ENCODE results near the gene SRPK3. TPM values are rescaled to one million over a fixed set of nuclear protein-coding genes. Genes with fewer than 3 reads are reported as not detected.
A peak's percentile ranks its signal among the peaks of the same experiment; 100 is the strongest.

Gene SRPK3
- total RNA-seq, 1 donor from 2014 or later = 52.8 TPM

- Histone ChIP-seq H3K36me3 (no peaks in the 10 kb centered on the region), H3K27ac (replicated peaks) (no peak overlapping the region), H3K4me1 (peaks cover 27% of the 10 kb centered on the region), H3K4me3 (no peak overlapping the region), H3K9me3 (replicated peaks) (no peaks in the 10 kb centered on the region), H3K27me3 (ENCODE audit: low read depth) (no peaks in the 10 kb centered on the region)
- no peak for TF ChIP-seq CTCF (IDR thresholded peaks at IDR 0.05; ENCODE audit: borderline replicate concordance)
- intact Hi-C loops (cut with micrococcal nuclease) = no loop called here
- no peak for DNase-seq
Observed at GRCh38 chrX:153778181-153778580, 2.7 kb upstream of the SRPK3 start.

- Histone ChIP-seq H3K36me3 (no peaks in the 10 kb centered on the region), H3K4me3 (no peak overlapping the region), H3K4me1 (peaks cover 27% of the 10 kb centered on the region), H3K27me3 (ENCODE audit: low read depth) (no peaks in the 10 kb centered on the region), H3K9me3 (replicated peaks) (no peaks in the 10 kb centered on the region), H3K27ac (replicated peaks) (no peak overlapping the region)
- DNase-seq = no peak
- no peak for TF ChIP-seq CTCF (IDR thresholded peaks at IDR 0.05; ENCODE audit: borderline replicate concordance)
- intact Hi-C loops (cut with micrococcal nuclease) = no loop called here
Observed at GRCh38 chrX:153778684-153779101, 2.1 kb upstream of the SRPK3 start.

- Histone ChIP-seq H3K27ac (replicated peaks) (peak overlapping the region; percentile 85), H3K4me1 (peaks cover 27% of the 10 kb centered on the region), H3K4me3 (peak overlapping the region; percentile 59), H3K27me3 (ENCODE audit: low read depth) (no peaks in the 10 kb centered on the region), H3K36me3 (peaks cover under 1% of the 10 kb centered on the region), H3K9me3 (replicated peaks) (no peaks in the 10 kb centered on the region)
- intact Hi-C loops (cut with micrococcal nuclease) = no loop called here
- DNase-seq = no peak
- TF ChIP-seq CTCF (IDR thresholded peaks at IDR 0.05; ENCODE audit: borderline replicate concordance) = no peak
Observed at GRCh38 chrX:153779891-153780677, 757 bp upstream of the SRPK3 start.

GRCh38 chrX:153781428-153782047, 697 bp downstream of the SRPK3 start:
- H3K4me3 ChIP-seq = peak overlapping the region; percentile 59
- peak; percentile 32 for DNase-seq

GRCh38 chrX:153782313-153782712, 1.5 kb downstream of the SRPK3 start:
- Histone ChIP-seq H3K4me3 (peak overlapping the region; percentile 59), H3K27me3 (ENCODE audit: low read depth) (no peaks in the 10 kb centered on the region), H3K27ac (replicated peaks) (peak overlapping the region; percentile 85), H3K4me1 (peaks cover 27% of the 10 kb centered on the region), H3K36me3 (peaks cover 20% of the 10 kb centered on the region), H3K9me3 (replicated peaks) (no peaks in the 10 kb centered on the region)
- TF ChIP-seq CTCF (IDR thresholded peaks at IDR 0.05; ENCODE audit: borderline replicate concordance) = no peak
- DNase-seq = no peak
- intact Hi-C loops (cut with micrococcal nuclease) = no loop called here

More at GRCh38 chrX:153781428-153782047, 697 bp downstream of the SRPK3 start:
- Histone ChIP-seq H3K27ac (replicated peaks) (peak overlapping the region; percentile 85), H3K4me1 (peaks cover 27% of the 10 kb centered on the region), H3K27me3 (ENCODE audit: low read depth) (no peaks in the 10 kb centered on the region), H3K9me3 (replicated peaks) (no peaks in the 10 kb centered on the region), H3K36me3 (peaks cover 14% of the 10 kb centered on the region)
- no peak for TF ChIP-seq CTCF (IDR thresholded peaks at IDR 0.05; ENCODE audit: borderline replicate concordance)
- intact Hi-C loops (cut with micrococcal nuclease) = no loop called here

All from left ventricle myocardium inferior (tissue), 1 donor.